Measurements from ENCODE around the gene PEX6. TPM values are rescaled to one million over a fixed set of nuclear protein-coding genes. Genes with fewer than 3 reads are reported as not detected.
"Not testable (repeated sequence)": the region's sequence is repeated elsewhere in the genome, so short reads cannot be mapped to it uniquely, and the experiment has no call there.

The PEX6 gene
- total RNA-seq, 1 donor from 2014 or later = 33.3 TPM

GRCh38 chr6:42942444-42942843, 36.5 kb downstream of the PEX6 start:
- H3K4me3 ChIP-seq = no peak overlapping the region
- DNase-seq = no peak
- ATAC-seq = no peak
- no peak overlapping the region for H3K27ac ChIP-seq
- no peak for TF ChIP-seq CTCF (IDR thresholded peaks at IDR 0.05)
- H3K9me3 ChIP-seq = no peaks in the 10 kb centered on the region
- intact Hi-C loops (cut with DNase I) = no loop called here
- H3K27me3 ChIP-seq (ENCODE audit: low read depth) = no peaks in the 10 kb centered on the region
- H3K4me1 ChIP-seq = no peaks in the 10 kb centered on the region
- peaks cover 45% of the 10 kb centered on the region for H3K36me3 ChIP-seq

GRCh38 chr6:42941356-42941755, 37.6 kb downstream of the PEX6 start:
- H3K27me3 ChIP-seq (ENCODE audit: low read depth); DNase-seq; H3K9me3 ChIP-seq; H3K4me1 ChIP-seq; H3K27ac ChIP-seq; intact Hi-C loops (cut with DNase I); H3K4me3 ChIP-seq: not testable (repeated sequence)
- H3K36me3 ChIP-seq = peaks cover 56% of the 10 kb centered on the region
- peak; percentile 15 to 64 for ATAC-seq

- Histone ChIP-seq H3K4me3 (no peak overlapping the region), H3K4me1 (no peaks in the 10 kb centered on the region), H3K9me3 (no peaks in the 10 kb centered on the region), H3K27ac (no peak overlapping the region), H3K36me3 (peaks cover 64% of the 10 kb centered on the region), H3K27me3 (ENCODE audit: low read depth) (no peaks in the 10 kb centered on the region)
- no peak for TF ChIP-seq CTCF (IDR thresholded peaks at IDR 0.05)
- no peak for DNase-seq
- no peak for ATAC-seq
- intact Hi-C loops (cut with DNase I) = no loop called here
These were observed 38.4 kb downstream of the PEX6 start for GRCh38 chr6:42940493-42941045.

- H3K4me3 ChIP-seq = no peak overlapping the region
- intact Hi-C loops (cut with DNase I) = no loop called here
- no peaks in the 10 kb centered on the region for H3K4me1 ChIP-seq
- H3K27ac ChIP-seq = no peak overlapping the region
- no peak for TF ChIP-seq CTCF (IDR thresholded peaks at IDR 0.05)
- H3K9me3 ChIP-seq = no peaks in the 10 kb centered on the region
- DNase-seq (no peak), ATAC-seq (no peak)
- peaks cover 72% of the 10 kb centered on the region for H3K36me3 ChIP-seq
- no peaks in the 10 kb centered on the region for H3K27me3 ChIP-seq (ENCODE audit: low read depth)
These were observed 39.2 kb downstream of the PEX6 start for GRCh38 chr6:42939810-42940167.

GRCh38 chr6:42938987-42939809, 39.8 kb downstream of the PEX6 start:
- no peak for DNase-seq
- TF ChIP-seq CTCF (IDR thresholded peaks at IDR 0.05) = no peak
- peaks cover 76% of the 10 kb centered on the region for H3K36me3 ChIP-seq
- no peaks in the 10 kb centered on the region for H3K27me3 ChIP-seq (ENCODE audit: low read depth)
- intact Hi-C loops (cut with DNase I) = no loop called here
- no peaks in the 10 kb centered on the region for H3K9me3 ChIP-seq
- peaks cover under 1% of the 10 kb centered on the region for H3K4me1 ChIP-seq
- peak in 1 of 2 donors; percentile 34 for ATAC-seq
- H3K4me3 ChIP-seq = no peak overlapping the region
- H3K27ac ChIP-seq = no peak overlapping the region

- DNase-seq (no peak), ATAC-seq (no peak)
- H3K4me1 ChIP-seq = peaks cover 8% of the 10 kb centered on the region
- TF ChIP-seq CTCF (IDR thresholded peaks at IDR 0.05) = no peak
- no peaks in the 10 kb centered on the region for H3K9me3 ChIP-seq
- intact Hi-C loops (cut with DNase I) = no loop called here
- H3K27me3 ChIP-seq (ENCODE audit: low read depth) = no peaks in the 10 kb centered on the region
- H3K27ac ChIP-seq = no peak overlapping the region
- H3K4me3 ChIP-seq = no peak overlapping the region
- H3K36me3 ChIP-seq = peaks cover 70% of the 10 kb centered on the region
These were observed 40.6 kb downstream of the PEX6 start for GRCh38 chr6:42938428-42938796.

Data from lower lobe of right lung (tissue), 2 donors.